ENCODE results near the gene EDN1. TPM values are rescaled to one million over a fixed set of nuclear protein-coding genes. Genes with fewer than 3 reads are reported as not detected.

The EDN1 gene
- total and polyA plus RNA-seq, 10 of the 15 experiments (the other 5 are each of a cell fraction or from before 2014, with no cell fraction given): 2.0 to 6.6 (median 3.1) TPM

GRCh38 chr6:12336121-12336971 is 46.2 kb downstream of the EDN1 start (continued):
- TF ChIP-seq ZNF687 (IDR thresholded peaks at IDR 0.05) (peak; percentile 21; the same call in 1 of the 2 replicates), EED (IDR thresholded peaks at IDR 0.05; ENCODE audit: low read depth) (no peak; the same call in 1 of the 2 replicates), ZSCAN29 (IDR thresholded peaks at IDR 0.05) (no peak), NRF1 (conservative IDR thresholded peaks at IDR 0.05; ENCODE audit: low read depth, low read length) (no peak), ZBED1 (IDR thresholded peaks at IDR 0.05; ENCODE audit: borderline replicate concordance) (no peak), NR2C2 (IDR thresholded peaks at IDR 0.05; ENCODE audit: borderline replicate concordance, control insufficient read depth, insufficient read length, low read depth) (no peak), ESRRA (IDR thresholded peaks at IDR 0.05; ENCODE audit: low read length) (no peak), PAX8 (IDR thresholded peaks at IDR 0.05) (no peak), CREB1 (IDR thresholded peaks at IDR 0.05; ENCODE audit: low read depth) (peak; percentile 62; the same call in 1 of the 2 replicates), YY1 (IDR thresholded peaks at IDR 0.05; ENCODE audit: low read depth, low read length) (no peak), PKNOX1 (IDR thresholded peaks at IDR 0.05) (no peak), GATAD2B (conservative IDR thresholded peaks at IDR 0.05; ENCODE audit: low read depth) (no peak), TARDBP (IDR thresholded peaks at IDR 0.05; ENCODE audit: borderline replicate concordance) (no peak), RELA (IDR thresholded peaks at IDR 0.05; ENCODE audit: borderline replicate concordance, partially characterized antibody) (no peak), CUX1 (IDR thresholded peaks at IDR 0.05; ENCODE audit: insufficient replicate concordance, low read depth, low read length) (no peak), IKZF2 (IDR thresholded peaks at IDR 0.05) (peak; percentile 62 to 76; a peak in 3 of 4 replicates), RUNX3 (IDR thresholded peaks at IDR 0.05; ENCODE audit: low read length) (peak; percentile 77), CREM (IDR thresholded peaks at IDR 0.05; ENCODE audit: low read depth) (peak; percentile 74; the same call in 1 of the 2 replicates), SREBF2 (IDR thresholded peaks at IDR 0.05; ENCODE audit: low read length) (no peak), NFYB (IDR thresholded peaks at IDR 0.05; ENCODE audit: insufficient read depth, low read depth, low read length) (no peak), HDAC2 (IDR thresholded peaks at IDR 0.05) (no peak), NFXL1 (IDR thresholded peaks at IDR 0.05; ENCODE audit: borderline replicate concordance) (no peak)
